BLaER1 treated with 17β-estradiol and CSF1 and Interleukin-3, amounts not matched to agents 10 nM and 100 nM (cell line): Measurements from ENCODE around the gene LSM12.

Experiments used
- H3K27ac ChIP-seq, 11 experiments: shearing (Covaris generic); formaldehyde crosslinking; 2 replicates each; pipeline ENCODE4 v1.8.1; 2022
- H3K27me3 ChIP-seq, 11 experiments: shearing (Covaris generic); formaldehyde crosslinking; 2 replicates each; pipeline ENCODE4 v1.8.1; 2022
- H3K36me3 ChIP-seq, 11 experiments: shearing (Covaris generic); formaldehyde crosslinking; 2 replicates each; pipeline ENCODE4 v1.8.1; 2022
- H3K4me1 ChIP-seq, 10 experiments: shearing (Covaris generic); formaldehyde crosslinking; 2 replicates each; pipeline ENCODE4 v1.8.1; 2022
- H3K4me2 ChIP-seq, 11 experiments: shearing (Covaris generic); formaldehyde crosslinking; 2 replicates each; pipeline ENCODE4 v1.8.1; 2022
- H3K4me3 ChIP-seq, 10 experiments: shearing (Covaris generic); formaldehyde crosslinking; 2 replicates each; pipeline ENCODE4 v1.8.1; 2022
- H3K9ac ChIP-seq, 11 experiments: shearing (Covaris generic); formaldehyde crosslinking; 2 replicates each; pipeline ENCODE4 v1.8.1; 2022
- H3K9me3 ChIP-seq, 11 experiments: shearing (Covaris generic); formaldehyde crosslinking; replicated peaks in 1 of 11; 2 replicates each; pipeline ENCODE4 v1.8.1; 2022
- H4K20me1 ChIP-seq, 11 experiments: shearing (Covaris generic); formaldehyde crosslinking; 2 replicates each; pipeline ENCODE4 v1.8.1; 2022
- Cebpa-rat ChIP-seq, 11 experiments: shearing (Covaris generic); IDR thresholded peaks; 2 replicates each; pipeline ENCODE4 v1.8.1; 2022

LSM12 gene

GRCh38 chr17:43988301-43988700, 78.2 kb downstream of the LSM12 start:
- no peak overlapping the region for H3K4me2 ChIP-seq
- no peaks in the 10 kb centered on the region; a peak in 1 of 22 replicates for H4K20me1 ChIP-seq
- H3K36me3 ChIP-seq: no peaks in the 10 kb centered on the region
- H3K4me3 ChIP-seq: no peak overlapping the region
- no peak for TF ChIP-seq Cebpa-rat (IDR thresholded peaks at IDR 0.05)
- peaks cover 0 to 8% (median 5%) of the 10 kb centered on the region in 10 experiments; a peak in 8 of 20 replicates for H3K4me1 ChIP-seq
- no peak overlapping the region for H3K9ac ChIP-seq
- peaks cover 15 to 29% (median 22%) of the 10 kb centered on the region in 11 experiments for H3K27me3 ChIP-seq
- H3K9me3 ChIP-seq: no peaks in the 10 kb centered on the region
- no peak overlapping the region for H3K27ac ChIP-seq

GRCh38 chr17:43987131-43988021, 79.1 kb downstream of the LSM12 start:
- no peak overlapping the region for H3K4me2 ChIP-seq
- no peak overlapping the region for H3K27ac ChIP-seq
- H3K27me3 ChIP-seq: peaks cover 25 to 39% (median 32%) of the 10 kb centered on the region in 11 experiments
- no peak overlapping the region for H3K4me3 ChIP-seq
- no peak for TF ChIP-seq Cebpa-rat (IDR thresholded peaks at IDR 0.05)
- no peak overlapping the region for H3K9ac ChIP-seq
- no peaks in the 10 kb centered on the region; a peak in 1 of 22 replicates for H4K20me1 ChIP-seq
- H3K36me3 ChIP-seq: no peaks in the 10 kb centered on the region
- no peaks in the 10 kb centered on the region for H3K9me3 ChIP-seq
- peaks cover 0 to 8% (median 5%) of the 10 kb centered on the region in 10 experiments; a peak in 8 of 20 replicates for H3K4me1 ChIP-seq

- no peak overlapping the region for H3K4me3 ChIP-seq
These were observed 80.1 kb downstream of the LSM12 start for GRCh38 chr17:43986225-43986981.

DNA sequence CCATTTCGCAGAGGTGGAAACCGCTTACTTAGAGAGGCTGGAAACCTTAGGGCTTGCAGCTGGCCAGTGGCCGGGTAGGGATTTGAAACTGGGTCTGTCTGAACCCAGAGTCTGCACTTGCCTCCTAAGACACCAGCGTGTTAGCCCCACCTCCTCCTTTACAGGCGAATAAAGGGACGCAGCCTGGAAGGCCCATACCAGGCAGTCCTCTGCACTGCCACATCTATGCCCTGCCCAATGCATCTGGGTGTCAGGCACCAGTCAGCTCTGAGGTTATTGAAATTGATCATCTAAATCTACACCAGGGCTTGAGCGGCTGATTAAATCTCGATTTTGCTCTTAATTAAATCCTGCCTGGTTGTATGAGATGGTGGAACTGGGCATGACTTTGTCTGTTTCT, 82.0 kb downstream of the LSM12 start:
- no peaks in the 10 kb centered on the region; a peak in 1 of 22 replicates for H4K20me1 ChIP-seq
- H3K9ac ChIP-seq: no peak overlapping the region
- TF ChIP-seq Cebpa-rat (IDR thresholded peaks at IDR 0.05): no peak
- peaks cover 0 to 8% (median 5%) of the 10 kb centered on the region in 10 experiments; a peak in 8 of 20 replicates for H3K4me1 ChIP-seq
- no peak overlapping the region for H3K4me2 ChIP-seq
- peaks cover 26 to 45% (median 36%) of the 10 kb centered on the region in 11 experiments for H3K27me3 ChIP-seq
- no peak overlapping the region for H3K4me3 ChIP-seq
- no peak overlapping the region for H3K27ac ChIP-seq
- H3K36me3 ChIP-seq: no peaks in the 10 kb centered on the region
- H3K9me3 ChIP-seq: no peaks in the 10 kb centered on the region

More at GRCh38 chr17:43986225-43986981, 80.1 kb downstream of the LSM12 start:
- Histone ChIP-seq H3K27ac (no peak overlapping the region), H3K36me3 (no peaks in the 10 kb centered on the region), H3K4me1 (peaks cover 0 to 8% (median 5%) of the 10 kb centered on the region in 10 experiments; a peak in 8 of 20 replicates), H3K9ac (no peak overlapping the region), H3K9me3 (no peaks in the 10 kb centered on the region), H3K27me3 (peaks cover 26 to 45% (median 36%) of the 10 kb centered on the region in 11 experiments), H4K20me1 (no peaks in the 10 kb centered on the region; a peak in 1 of 22 replicates), H3K4me2 (no peak overlapping the region)
- no peak for TF ChIP-seq Cebpa-rat (IDR thresholded peaks at IDR 0.05)
